ENCODE measurements around the gene MAP3K5. TPM values are rescaled to one million over a fixed set of nuclear protein-coding genes. Genes with fewer than 3 reads are reported as not detected.
A peak's percentile ranks its signal among the peaks of the same experiment; 100 is the strongest.
"Not testable (repeated sequence)": the region's sequence is repeated elsewhere in the genome, so short reads cannot be mapped to it uniquely, and the experiment has no call there.

MAP3K5 gene
- total and polyA plus RNA-seq, 4 experiments from 2014 or later: 7.3 to 31.7 (median 28.8) TPM

DNA sequence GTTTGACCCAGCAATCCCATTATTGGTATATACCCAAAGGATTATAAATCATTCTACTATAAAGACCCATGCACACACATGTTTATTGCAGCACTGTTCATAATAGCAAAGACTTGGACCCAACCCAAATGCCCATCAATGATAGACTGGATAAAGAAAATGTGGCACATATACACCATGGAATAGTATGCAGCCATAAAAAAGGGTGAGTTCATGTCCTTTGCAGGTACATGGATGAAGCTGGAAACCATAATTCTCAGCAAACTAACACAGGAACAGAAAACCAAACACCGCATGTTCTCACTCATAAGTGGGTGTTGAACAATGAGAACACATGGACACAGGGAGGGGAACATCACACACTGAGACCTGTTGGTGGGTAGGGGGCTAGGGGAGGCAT lies 104.4 kb downstream of the MAP3K5 start:
- peaks cover 0 to 13% (median 11%) of the 10 kb centered on the region in 4 donors for H3K4me1 Mint-ChIP-seq
- H3K27ac ChIP-seq (ENCODE audit: low read depth, low read length); H3K9me3 Mint-ChIP-seq; DNase-seq; H3K4me3 ChIP-seq (ENCODE audit: low read length in 2 of 2); H3K9me3 ChIP-seq (ENCODE audit: control insufficient read depth in 1 of 2, low read length in 2 of 2); H3K4me3 Mint-ChIP-seq; H3K27me3 Mint-ChIP-seq; intact Hi-C loops (cut with micrococcal nuclease); H3K4me1 ChIP-seq (ENCODE audit: insufficient read depth, low read length); H3K27me3 ChIP-seq (ENCODE audit: insufficient read depth, low read length); H3K36me3 ChIP-seq (ENCODE audit: insufficient read depth, low read length): not testable (repeated sequence)
- peaks cover 43 to 55% of the 10 kb centered on the region in 2 donors for H3K36me3 Mint-ChIP-seq
- H3K27ac Mint-ChIP-seq: peak overlapping the region in 1 of 7 donors; percentile 6
- ChIA-PET POLR2A (ENCODE audit: partially characterized antibody) (interaction anchor here (2.3 kb wide), 1 partner anchor 104 kb away, joined by 7 read pairs; the partner anchor contains the start of gene MAP3K5), CTCF (ENCODE audit: partially characterized antibody) (interaction anchor here (1.1 to 4.1 kb wide), 2 partner anchors 19 to 104 kb away, joined by 4 to 15 read pairs; partner anchors contain the start of gene MAP3K5)

DNA sequence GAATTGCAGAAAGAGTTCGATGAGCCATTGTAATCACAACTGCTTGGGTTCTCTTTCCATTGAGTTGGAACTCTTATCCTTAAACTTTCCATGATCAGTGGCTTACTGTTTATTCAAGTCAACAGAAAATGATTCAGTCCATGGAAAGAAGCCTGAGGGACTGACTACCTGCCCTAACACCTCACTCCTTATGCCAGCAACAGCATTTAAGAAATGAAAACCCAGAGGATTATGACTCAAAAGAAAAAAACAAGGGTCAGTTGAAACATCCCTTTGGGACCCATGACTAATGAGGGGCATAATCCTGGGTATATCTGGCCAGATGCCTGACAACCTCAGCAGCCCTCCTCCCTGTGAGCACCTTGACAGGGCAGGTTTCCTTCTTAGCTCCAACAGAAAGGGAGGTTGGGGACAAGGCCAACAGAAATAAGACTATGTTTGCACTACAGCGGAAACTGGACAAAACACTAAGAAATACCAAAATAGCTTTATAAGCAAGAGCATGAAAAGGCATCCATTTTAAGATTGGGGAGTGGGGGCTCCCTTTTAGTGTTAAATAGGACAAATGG lies 106.7 kb downstream of the MAP3K5 start:
- H3K27me3 Mint-ChIP-seq: no peaks in the 10 kb centered on the region
- peak overlapping the region in 2 of 7 donors; percentile 41 to 72 for H3K27ac Mint-ChIP-seq

DNA sequence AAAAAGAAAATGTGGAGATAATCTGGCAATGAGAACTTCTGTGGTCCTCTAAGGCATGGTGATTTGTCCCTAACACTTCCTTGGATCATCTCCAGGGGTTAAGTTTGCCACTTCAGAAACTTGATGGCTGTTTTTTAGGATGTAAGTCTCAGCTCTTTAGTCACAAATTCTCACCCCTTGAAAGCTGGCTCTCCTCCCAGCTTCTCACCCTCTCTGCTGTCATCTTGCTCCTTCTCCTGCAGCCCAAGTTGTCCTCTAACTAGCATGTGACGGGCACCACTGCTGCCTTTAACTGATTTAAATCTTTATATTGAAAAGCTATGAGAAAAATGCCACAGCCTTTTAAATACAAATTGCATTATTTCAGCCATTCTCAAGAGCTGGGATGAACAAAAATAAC lies 107.8 kb downstream of the MAP3K5 start:
- Histone ChIP-seq H3K4me3 (ENCODE audit: low read length in 2 of 2) (no peak overlapping the region), H3K27ac (ENCODE audit: low read depth, low read length) (no peak overlapping the region), H3K9me3 (ENCODE audit: control insufficient read depth in 1 of 2, low read length in 2 of 2) (no peaks in the 10 kb centered on the region), H3K27me3 (ENCODE audit: insufficient read depth, low read length) (no peaks in the 10 kb centered on the region), H3K36me3 (ENCODE audit: insufficient read depth, low read length) (no peaks in the 10 kb centered on the region), H3K4me1 (ENCODE audit: insufficient read depth, low read length) (no peaks in the 10 kb centered on the region)
- Mint-ChIP-seq H3K9me3 (peaks cover 0 to 6% (median 0%) of the 10 kb centered on the region in 8 donors), H3K4me1 (peaks cover 0 to 20% (median 15%) of the 10 kb centered on the region in 4 donors), H3K27ac (no peak overlapping the region), H3K36me3 (peaks cover 42 to 48% of the 10 kb centered on the region in 2 donors), H3K4me3 (no peak overlapping the region), H3K27me3 (no peaks in the 10 kb centered on the region)
- CTCF ChIA-PET (ENCODE audit: partially characterized antibody): interaction anchor here (1.1 to 1.8 kb wide), 2 partner anchors 18 to 19 kb away, joined by 3 to 4 read pairs; no protein-coding TSS in a partner anchor
- intact Hi-C loops (cut with micrococcal nuclease): no loop called here
- DNase-seq: no peak
- POLR2A ChIA-PET (ENCODE audit: partially characterized antibody): no interaction called here

More for the DNA sequence above, 106.7 kb downstream of the MAP3K5 start:
- POLR2A ChIA-PET (ENCODE audit: partially characterized antibody): no interaction called here
- intact Hi-C loops (cut with micrococcal nuclease): no loop called here
- H3K9me3 ChIP-seq (ENCODE audit: control insufficient read depth in 1 of 2, low read length in 2 of 2): no peaks in the 10 kb centered on the region
- no peaks in the 10 kb centered on the region for H3K36me3 ChIP-seq (ENCODE audit: insufficient read depth, low read length)
- H3K27me3 ChIP-seq (ENCODE audit: insufficient read depth, low read length): no peaks in the 10 kb centered on the region
- H3K4me1 Mint-ChIP-seq: peaks cover 0 to 17% (median 14%) of the 10 kb centered on the region in 4 donors
- no peak overlapping the region for H3K4me3 Mint-ChIP-seq
- H3K36me3 Mint-ChIP-seq: peaks cover 42 to 53% of the 10 kb centered on the region in 2 donors
- no peak overlapping the region for H3K4me3 ChIP-seq (ENCODE audit: low read length in 2 of 2)
- H3K4me1 ChIP-seq (ENCODE audit: insufficient read depth, low read length): no peaks in the 10 kb centered on the region
- DNase-seq: no peak
- CTCF ChIA-PET (ENCODE audit: partially characterized antibody): interaction anchor here (1.7 to 1.8 kb wide), 2 partner anchors 20 to 41 kb away, joined by 4 to 9 read pairs; no protein-coding TSS in a partner anchor
- H3K27ac ChIP-seq (ENCODE audit: low read depth, low read length): no peak overlapping the region
- peaks cover 0 to 6% (median 0%) of the 10 kb centered on the region in 8 donors for H3K9me3 Mint-ChIP-seq

DNA sequence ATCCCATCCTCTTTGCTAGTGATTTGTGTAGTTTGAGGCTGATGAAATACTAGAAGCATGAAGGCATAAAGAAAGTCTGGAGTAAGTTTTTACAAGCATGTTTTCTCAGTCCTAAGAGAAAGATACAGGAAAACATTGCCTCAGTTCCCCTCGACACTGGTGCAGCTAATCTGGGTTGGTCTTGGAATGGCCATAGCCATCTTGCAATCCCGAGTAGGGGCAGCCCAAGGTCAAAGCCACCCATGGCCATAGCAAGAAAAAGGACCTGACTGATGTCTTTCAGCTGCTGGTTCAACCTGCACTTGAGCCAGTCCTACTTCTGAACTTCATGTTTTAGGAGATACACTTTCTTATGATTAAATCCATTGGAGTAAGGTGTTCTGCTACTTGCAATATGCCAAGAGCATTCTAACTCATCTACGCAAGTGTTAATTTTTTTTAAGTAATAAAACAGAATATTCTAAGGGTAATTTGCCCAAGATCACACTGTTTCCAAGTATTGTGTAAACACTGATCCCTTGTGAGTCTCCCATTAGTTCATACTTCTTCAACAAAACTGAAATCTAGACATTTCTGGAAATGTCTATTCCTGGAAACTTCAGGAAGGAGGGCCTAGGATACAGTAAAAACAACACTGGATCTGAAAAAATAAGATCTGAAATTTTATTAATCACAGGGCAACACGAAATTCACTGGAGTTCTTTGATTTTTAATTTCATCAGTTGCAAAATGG lies 108.9 kb downstream of the MAP3K5 start:
- Mint-ChIP-seq H3K9me3 (peaks cover 0 to 6% (median 0%) of the 10 kb centered on the region in 8 donors), H3K27ac (no peak overlapping the region), H3K4me3 (no peak overlapping the region), H3K36me3 (peaks cover 38 to 39% of the 10 kb centered on the region in 2 donors), H3K4me1 (peaks cover 0 to 20% (median 15%) of the 10 kb centered on the region in 4 donors), H3K27me3 (no peaks in the 10 kb centered on the region)
- Histone ChIP-seq H3K27me3 (ENCODE audit: insufficient read depth, low read length) (no peaks in the 10 kb centered on the region), H3K9me3 (ENCODE audit: control insufficient read depth in 1 of 2, low read length in 2 of 2) (no peaks in the 10 kb centered on the region), H3K4me3 (ENCODE audit: low read length in 2 of 2) (no peak overlapping the region), H3K36me3 (ENCODE audit: insufficient read depth, low read length) (no peaks in the 10 kb centered on the region), H3K4me1 (ENCODE audit: insufficient read depth, low read length) (no peaks in the 10 kb centered on the region), H3K27ac (ENCODE audit: low read depth, low read length) (no peak overlapping the region)
- intact Hi-C loops (cut with micrococcal nuclease): no loop called here
- POLR2A ChIA-PET (ENCODE audit: partially characterized antibody): no interaction called here
- CTCF ChIA-PET (ENCODE audit: partially characterized antibody): interaction anchor here (0.7 to 1.8 kb wide), 3 partner anchors 18 to 631 kb away, joined by 3 to 4 read pairs (median 3); no protein-coding TSS in a partner anchor
- DNase-seq: no peak

DNA sequence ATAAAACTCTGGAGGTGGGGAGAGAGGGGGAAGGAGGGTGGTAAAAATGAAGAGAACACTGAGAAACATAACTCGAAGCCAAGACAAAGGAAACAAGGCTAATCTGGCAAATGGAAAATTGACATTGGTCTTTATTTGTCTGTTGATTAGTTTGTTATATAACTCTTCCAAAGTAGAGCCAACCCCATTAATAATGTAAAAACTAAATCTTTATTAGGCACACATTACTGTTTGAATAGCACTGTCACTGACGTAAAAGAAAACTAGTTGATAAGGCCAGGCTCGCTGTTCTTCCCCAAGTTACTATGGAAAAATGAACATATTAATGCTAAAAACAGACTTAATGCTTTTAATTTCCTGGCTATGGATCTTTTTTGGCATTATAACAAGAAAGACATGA lies 110.0 kb downstream of the MAP3K5 start:
- DNase-seq: no peak
- Histone ChIP-seq H3K27ac (ENCODE audit: low read depth, low read length) (no peak overlapping the region), H3K4me1 (ENCODE audit: insufficient read depth, low read length) (no peaks in the 10 kb centered on the region), H3K4me3 (ENCODE audit: low read length in 2 of 2) (no peak overlapping the region), H3K36me3 (ENCODE audit: insufficient read depth, low read length) (no peaks in the 10 kb centered on the region), H3K27me3 (ENCODE audit: insufficient read depth, low read length) (no peaks in the 10 kb centered on the region), H3K9me3 (ENCODE audit: control insufficient read depth in 1 of 2, low read length in 2 of 2) (no peaks in the 10 kb centered on the region)
- intact Hi-C loops (cut with micrococcal nuclease): no loop called here
- Mint-ChIP-seq H3K36me3 (peaks cover 33 to 37% of the 10 kb centered on the region in 2 donors), H3K4me1 (peaks cover 0 to 16% (median 14%) of the 10 kb centered on the region in 4 donors), H3K9me3 (peaks cover 0 to 3% (median 0%) of the 10 kb centered on the region in 8 donors), H3K4me3 (no peak overlapping the region), H3K27ac (peak overlapping the region in 1 of 7 donors; percentile 55), H3K27me3 (no peaks in the 10 kb centered on the region)
- POLR2A ChIA-PET (ENCODE audit: partially characterized antibody): no interaction called here
- CTCF ChIA-PET (ENCODE audit: partially characterized antibody): interaction anchor here (1.2 to 1.8 kb wide), 2 partner anchors 38 to 110 kb away, joined by 5 read pairs; partner anchors contain the start of gene MAP3K5

GRCh38 chr6:136677822-136678221 lies 114.5 kb downstream of the MAP3K5 start:
- Mint-ChIP-seq H3K27ac (no peak overlapping the region), H3K36me3 (peaks cover 40 to 49% of the 10 kb centered on the region in 2 donors), H3K4me1 (peaks cover 0 to 11% (median 7%) of the 10 kb centered on the region in 4 donors), H3K27me3 (no peaks in the 10 kb centered on the region), H3K9me3 (peaks cover 0 to 6% (median 0%) of the 10 kb centered on the region in 8 donors), H3K4me3 (no peak overlapping the region)
- H3K4me3 ChIP-seq (ENCODE audit: low read length in 2 of 2): no peak overlapping the region
- POLR2A ChIA-PET (ENCODE audit: partially characterized antibody): interaction anchor here (0.6 to 1.2 kb wide), 4 partner anchors 14 to 114 kb away, joined by 3 to 4 read pairs (median 3); partner anchors contain the start of gene MAP3K5
- no peaks in the 10 kb centered on the region for H3K4me1 ChIP-seq (ENCODE audit: insufficient read depth, low read length)
- no peaks in the 10 kb centered on the region for H3K27me3 ChIP-seq (ENCODE audit: insufficient read depth, low read length)
- H3K27ac ChIP-seq (ENCODE audit: low read depth, low read length): no peak overlapping the region
- no peaks in the 10 kb centered on the region for H3K9me3 ChIP-seq (ENCODE audit: control insufficient read depth in 1 of 2, low read length in 2 of 2)
- H3K36me3 ChIP-seq (ENCODE audit: insufficient read depth, low read length): no peaks in the 10 kb centered on the region
- no peak for DNase-seq
- CTCF ChIA-PET (ENCODE audit: partially characterized antibody): interaction anchor here (2.5 to 4.5 kb wide), 2 partner anchors 34 to 114 kb away, joined by 16 to 17 read pairs; partner anchors contain the start of gene MAP3K5
- intact Hi-C loops (cut with micrococcal nuclease): no loop called here

GRCh38 chr6:136677344-136677743 lies 114.9 kb downstream of the MAP3K5 start:
- ChIA-PET POLR2A (ENCODE audit: partially characterized antibody) (interaction anchor here (1.2 kb wide), 1 partner anchor 115 kb away, joined by 3 read pairs; the partner anchor contains the start of gene MAP3K5), CTCF (ENCODE audit: partially characterized antibody) (interaction anchor here (1.3 to 4.5 kb wide), 3 partner anchors 32 to 115 kb away, joined by 3 to 17 read pairs (median 16); partner anchors contain the start of gene MAP3K5)
- no peak overlapping the region for H3K27ac ChIP-seq (ENCODE audit: low read depth, low read length)

More at GRCh38 chr6:136677344-136677743, 114.9 kb downstream of the MAP3K5 start:
- intact Hi-C loops (cut with micrococcal nuclease): no loop called here
- H3K27ac Mint-ChIP-seq: no peak overlapping the region
- Histone ChIP-seq H3K9me3 (ENCODE audit: control insufficient read depth in 1 of 2, low read length in 2 of 2) (no peaks in the 10 kb centered on the region), H3K4me1 (ENCODE audit: insufficient read depth, low read length) (no peaks in the 10 kb centered on the region), H3K4me3 (ENCODE audit: low read length in 2 of 2) (no peak overlapping the region), H3K36me3 (ENCODE audit: insufficient read depth, low read length) (no peaks in the 10 kb centered on the region), H3K27me3 (ENCODE audit: insufficient read depth, low read length) (no peaks in the 10 kb centered on the region)
- peaks cover 37 to 48% of the 10 kb centered on the region in 2 donors for H3K36me3 Mint-ChIP-seq
- H3K4me1 Mint-ChIP-seq: peaks cover 0 to 11% (median 6%) of the 10 kb centered on the region in 4 donors
- no peak overlapping the region for H3K4me3 Mint-ChIP-seq
- peaks cover 0 to 6% (median 0%) of the 10 kb centered on the region in 8 donors for H3K9me3 Mint-ChIP-seq
- DNase-seq: no peak
- no peaks in the 10 kb centered on the region for H3K27me3 Mint-ChIP-seq
